NCI-H2196 (cell line): Measurements from ENCODE around the gene ZNF222.

ENCODE experiments used
- DNase-seq: peaks from one replicate; lab custom pipeline; 2025; ENCODE audit not compliant: unreplicated experiment; lab: John Stamatoyannopoulos, UW

ZNF222 gene

DNA sequence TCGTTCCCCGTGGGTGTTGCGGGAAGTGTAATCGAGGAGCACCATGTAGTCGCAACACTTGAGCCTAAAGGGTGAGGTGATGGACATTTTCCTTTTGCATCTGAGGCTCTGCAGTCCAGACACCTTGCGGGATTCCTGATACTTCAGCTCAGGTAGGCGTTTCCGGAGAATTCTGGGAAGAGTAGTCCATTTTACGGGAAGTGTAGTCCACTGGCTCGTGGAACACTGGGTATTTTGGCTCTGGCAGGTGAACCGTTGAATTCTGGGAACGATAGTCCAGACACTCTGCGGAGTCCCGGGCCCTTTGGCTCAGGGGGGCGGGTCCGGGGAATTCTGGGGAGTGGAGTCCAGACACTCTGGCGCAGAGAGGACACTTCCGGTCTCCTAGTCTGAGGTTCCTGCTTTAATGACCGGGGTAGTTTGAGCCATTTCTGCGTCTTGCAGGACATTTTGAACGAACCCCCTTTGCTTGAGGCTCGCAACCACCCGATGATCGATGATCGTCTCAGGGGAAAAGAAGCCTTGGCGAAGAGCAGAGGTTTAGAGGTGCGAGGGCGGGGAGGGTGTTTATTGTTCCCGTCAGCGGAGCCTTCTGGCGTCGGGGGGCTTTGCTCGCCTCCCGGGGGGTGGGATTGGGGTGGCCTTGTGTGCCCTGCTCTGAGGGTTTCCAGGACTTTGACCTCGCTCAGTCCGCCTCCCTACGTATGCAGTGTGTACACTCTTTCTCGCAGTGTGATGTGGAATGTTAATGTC is 26.6 kb downstream of the ZNF222 start, which contains the start of gene ZNF223:
TSS of gene ZNF223 (plus strand) at position 387 of the 753 bp plus-strand sequence. CDS start 3,141 bp downstream, outside the sequence.
- DNase-seq, result peak; percentile 95

DNA sequence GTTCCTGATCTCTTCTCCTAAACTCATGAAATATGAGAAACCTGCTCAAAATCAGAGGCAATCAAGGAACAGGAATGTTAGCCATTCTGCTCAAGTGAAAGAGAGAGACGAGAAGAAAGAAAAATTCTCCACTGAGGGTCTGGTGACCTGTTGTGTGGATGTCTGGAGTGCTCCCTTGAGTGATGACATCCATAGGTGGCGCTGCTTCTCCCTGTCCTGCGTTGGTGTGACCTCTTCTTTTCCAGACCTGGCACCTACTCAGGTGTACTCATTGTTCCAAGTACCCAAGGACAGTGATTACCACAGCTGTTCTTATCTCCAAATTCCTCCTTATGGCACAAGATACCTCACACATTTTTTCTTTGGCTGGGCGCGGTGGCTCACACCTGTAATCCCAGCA is 30.7 kb downstream of the ZNF222 start:
- DNase-seq, result no peak

DNA sequence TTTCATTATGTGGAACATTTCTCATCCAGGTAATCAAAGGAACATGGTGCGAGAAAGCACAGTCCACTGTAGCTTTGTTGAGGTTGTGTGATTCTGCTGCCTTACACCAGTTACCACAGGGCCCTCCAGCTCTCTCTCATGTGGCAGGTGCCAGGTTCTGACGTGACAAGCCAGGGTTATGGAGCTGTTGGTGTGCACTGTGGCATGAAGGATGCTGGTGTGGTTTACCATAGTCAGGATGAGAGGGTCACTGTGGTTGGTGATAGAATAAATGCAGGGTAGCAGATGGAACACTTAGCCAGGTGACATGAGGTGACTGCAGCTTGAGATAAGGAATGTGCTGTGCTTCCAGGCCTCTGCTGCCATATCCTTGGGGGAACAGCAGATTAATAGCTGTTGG is 34.0 kb downstream of the ZNF222 start:
- DNase-seq, result no peak

DNA sequence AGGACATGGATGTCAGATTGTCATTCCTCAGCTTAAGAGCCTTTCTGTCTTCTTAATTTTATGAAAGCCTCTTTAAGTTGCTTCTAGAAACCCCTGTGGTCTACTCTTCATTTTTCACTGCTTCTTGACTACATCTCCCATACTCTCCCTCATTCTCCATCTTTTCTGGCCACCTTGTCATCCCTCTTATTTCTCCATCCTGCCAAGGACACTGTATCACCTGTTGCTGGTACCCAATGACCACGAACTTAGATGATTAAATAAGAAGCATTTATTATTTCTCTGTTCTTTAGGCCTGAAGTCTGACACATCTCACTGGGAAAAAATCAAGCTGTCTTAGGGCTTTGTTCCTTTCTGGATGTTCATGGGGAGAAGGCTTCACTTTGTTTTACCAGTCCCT is 35.9 kb downstream of the ZNF222 start:
- no peak for DNase-seq

DNA sequence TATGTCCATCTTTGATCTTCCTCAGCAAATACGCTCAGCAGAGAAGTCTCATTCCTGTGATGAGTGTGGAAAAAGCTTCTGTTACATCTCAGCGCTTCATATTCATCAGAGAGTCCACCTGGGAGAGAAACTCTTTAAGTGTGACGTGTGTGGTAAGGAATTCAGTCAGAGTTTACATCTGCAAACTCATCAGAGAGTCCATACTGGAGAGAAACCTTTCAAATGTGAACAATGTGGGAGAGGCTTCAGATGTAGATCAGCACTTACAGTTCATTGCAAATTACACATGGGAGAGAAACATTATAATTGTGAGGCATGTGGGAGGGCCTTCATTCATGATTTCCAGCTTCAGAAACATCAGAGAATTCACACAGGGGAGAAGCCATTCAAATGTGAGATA is 41.1 kb downstream of the ZNF222 start:
- no peak for DNase-seq

DNA sequence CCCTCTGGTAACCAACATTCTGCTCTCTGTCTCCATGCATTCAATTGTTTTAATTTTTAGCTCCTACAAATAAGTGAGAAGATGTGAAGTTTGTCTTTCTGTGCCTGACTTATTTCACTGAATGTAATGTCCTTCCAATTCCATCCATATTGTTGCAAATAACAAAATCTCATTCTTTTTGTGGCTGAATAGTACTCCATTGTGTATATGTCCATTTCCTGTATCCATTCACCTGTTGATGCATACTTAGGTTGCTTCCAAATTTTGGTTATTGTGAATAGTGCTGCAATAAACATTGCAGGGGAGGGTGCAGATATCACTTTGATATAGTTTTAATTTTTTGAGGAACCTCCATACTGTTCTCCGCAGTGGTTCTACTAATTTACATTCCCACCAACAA is 44.2 kb downstream of the ZNF222 start:
- DNase-seq, result no peak

DNA sequence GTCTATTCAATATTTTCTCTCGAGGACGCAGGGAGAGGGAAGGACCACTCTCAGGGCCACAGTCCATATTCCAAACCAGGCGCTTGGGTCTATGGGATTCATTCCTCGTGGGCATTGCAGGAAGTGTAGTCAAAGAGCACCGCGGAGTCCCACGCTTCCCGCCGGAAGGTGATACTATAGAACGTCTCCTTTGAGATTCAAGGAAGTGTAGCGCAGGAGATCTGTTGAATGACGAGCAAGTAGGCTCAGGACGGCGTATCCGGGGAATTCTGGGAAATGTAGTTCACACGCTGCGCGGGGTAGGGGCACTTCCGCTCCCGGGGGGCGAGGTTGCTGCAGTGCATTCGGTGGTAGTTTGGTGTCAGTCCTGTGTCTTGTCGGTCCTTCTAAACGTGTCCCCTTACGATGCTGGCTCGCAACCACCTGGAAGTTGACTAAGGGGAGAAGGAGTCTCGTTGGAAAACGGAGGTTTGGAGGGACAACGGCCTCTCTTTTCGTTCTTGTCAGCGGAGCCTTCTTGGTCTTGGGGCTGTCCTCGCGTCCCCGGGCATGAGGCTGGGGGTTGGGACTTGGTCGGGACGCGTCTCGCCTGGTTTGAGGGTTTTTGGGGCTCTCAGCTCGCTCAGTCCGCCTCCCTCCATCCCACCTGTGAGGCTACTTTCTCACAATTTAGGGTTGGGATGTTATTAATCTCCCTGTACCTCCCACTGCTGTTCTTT is 46.8 kb downstream of the ZNF222 start, which contains the start of gene ZNF284:
TSS of gene ZNF284 (plus strand) at position 336 of the 719 bp plus-strand sequence. CDS start 4,231 bp downstream, outside the sequence.
- DNase-seq, result peak; percentile 90

DNA sequence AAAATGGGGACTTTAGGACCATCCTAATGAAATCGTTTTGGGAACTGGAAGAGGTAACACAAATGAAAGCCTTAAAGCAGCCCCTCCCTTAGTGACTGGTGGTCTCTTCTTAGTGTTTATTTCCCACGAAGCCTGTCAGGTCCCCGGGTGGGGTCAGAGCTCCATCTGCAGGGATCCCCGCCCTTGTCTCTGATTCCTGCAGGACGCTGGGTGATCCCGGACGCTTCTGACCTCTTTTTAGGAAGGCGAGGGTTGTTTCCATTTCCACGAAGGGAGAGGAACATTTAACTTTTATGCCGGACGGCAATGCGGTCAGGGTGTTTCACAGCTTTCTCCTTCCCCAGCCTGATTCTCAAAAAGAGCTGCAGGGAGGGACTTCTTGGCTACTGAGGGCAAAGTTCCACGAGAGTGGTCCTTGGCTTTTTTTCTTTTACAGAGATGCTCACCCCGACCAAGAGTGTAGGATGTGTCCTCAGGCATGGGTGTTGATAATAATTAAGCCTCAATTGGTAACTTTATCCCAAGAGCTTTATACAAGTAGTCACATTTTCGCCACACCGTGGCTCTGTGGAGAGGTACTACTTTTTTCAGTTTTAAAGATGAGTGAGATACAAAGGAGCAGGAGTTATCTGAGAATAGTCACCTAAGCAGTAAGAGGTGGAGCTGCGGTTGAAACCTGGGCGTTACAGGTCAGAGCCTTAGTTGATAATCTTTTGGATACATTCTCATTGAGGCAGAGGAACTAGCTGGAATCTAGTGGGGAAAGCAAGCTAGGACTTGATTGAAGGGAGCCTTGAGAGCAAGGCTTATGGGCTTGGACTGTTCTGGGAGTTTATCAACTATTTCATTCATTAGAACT is 47.6 kb downstream of the ZNF222 start:
- DNase-seq, result no peak

DNA sequence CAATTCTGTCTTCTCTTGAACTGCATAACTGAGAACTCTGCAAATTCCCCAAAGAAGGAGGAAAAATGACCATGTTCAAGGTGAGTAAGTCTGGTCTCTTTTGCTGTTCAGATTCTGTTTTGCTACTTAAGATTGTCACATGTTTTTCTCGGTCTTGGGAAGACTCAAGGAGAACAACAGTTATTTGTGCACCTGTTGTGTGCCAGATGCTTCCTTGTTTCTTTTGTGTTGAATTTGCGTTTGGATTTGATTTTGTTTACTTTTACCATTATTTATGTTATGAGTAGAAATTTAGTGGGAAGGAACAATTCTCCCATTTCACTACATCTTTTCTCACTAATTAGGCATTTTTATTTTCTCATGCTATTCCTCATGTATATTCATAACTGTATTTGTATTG is 51.1 kb downstream of the ZNF222 start:
- no peak for DNase-seq
